Muscle of leg (tissue), 11 donors: ENCODE measurements around the gene EXOC6B. TPM values are rescaled to one million over a fixed set of nuclear protein-coding genes. Genes with fewer than 3 reads are reported as not detected.

ENCODE experiments used
- DNase-seq: peaks from one replicate; pipeline ENCODE4 v3.0.0; 2013
- H3K27ac ChIP-seq: one replicate; pipeline ENCODE4 v1.5.1; 2013; ENCODE audit warnings: mild to moderate bottlenecking, low read length, control low read depth
- H3K27me3 ChIP-seq: one replicate; pipeline ENCODE4 v1.6.1; 2013; ENCODE audit warnings: low read length; ENCODE audit not compliant: control insufficient read depth, insufficient read depth
- H3K36me3 ChIP-seq: one replicate; pipeline ENCODE4 v1.6.1; 2013; ENCODE audit warnings: low read length; ENCODE audit not compliant: control insufficient read depth, insufficient read depth
- H3K4me1 ChIP-seq: one replicate; pipeline ENCODE4 v1.6.1; 2013; ENCODE audit warnings: low read length; ENCODE audit not compliant: control insufficient read depth, insufficient read depth
- H3K4me3 ChIP-seq: one replicate; pipeline ENCODE4 v1.5.1; 2013; ENCODE audit warnings: low read length, control low read depth
- H3K9me3 ChIP-seq: replicated peaks from 2 replicates; pipeline ENCODE4 v1.6.1; 2013; ENCODE audit warnings: low read depth, low read length; ENCODE audit not compliant: control insufficient read depth
- WGBS: methylation state at CpG from one replicate; pipeline ENCODE4 v1.1.5; 2013; ENCODE audit warnings: missing lambda C conversion rate; ENCODE audit not compliant: insufficient coverage; 5-methylcytosine and 5-hydroxymethylcytosine counted together
- polyA plus RNA-seq, 8 donors: library from polyadenylated mRNA; unstranded; fragments of 120-200 nt; gene quantifications; one replicate each; pipeline versions ENCODE4 v1.2.1 to v1.2.3, GENCODE V29; 2013; ENCODE audit warnings: inconsistent platforms in 1 of 8, low replicate concordance in 1 of 8; ENCODE audit not compliant: insufficient read length in 8 of 8, insufficient read depth in 1 of 8
- total RNA-seq: library from RNA; stranded (reverse); fragments of 120-200 nt; gene quantifications from one replicate; pipeline ENCODE4 v1.2.4, GENCODE V29; 2013

EXOC6B gene
- total and polyA plus RNA-seq, 9 donors, result 8.5 to 17.1 (median 10.8) TPM

GRCh38 chr2:72819501-72819900, 6.3 kb downstream of the EXOC6B start:
- DNase-seq, result no peak
- H3K9me3 ChIP-seq, result no peaks in the 10 kb centered on the region
- H3K36me3 ChIP-seq, result no peaks in the 10 kb centered on the region
- peaks cover 2% of the 10 kb centered on the region for H3K4me1 ChIP-seq
- no peak overlapping the region for H3K4me3 ChIP-seq
- no peaks in the 10 kb centered on the region for H3K27me3 ChIP-seq
- H3K27ac ChIP-seq, result no peak overlapping the region

- H3K36me3 ChIP-seq, result no peaks in the 10 kb centered on the region
- 86% methylated on average over 4 of the region's 13 CpGs for WGBS
- no peaks in the 10 kb centered on the region for H3K9me3 ChIP-seq
- H3K27ac ChIP-seq, result no peak overlapping the region
- no peaks in the 10 kb centered on the region for H3K27me3 ChIP-seq
- no peak for DNase-seq
- H3K4me1 ChIP-seq, result no peaks in the 10 kb centered on the region
- H3K4me3 ChIP-seq, result no peak overlapping the region
Observed at GRCh38 chr2:72815655-72816278, 10.1 kb downstream of the EXOC6B start.

DNA sequence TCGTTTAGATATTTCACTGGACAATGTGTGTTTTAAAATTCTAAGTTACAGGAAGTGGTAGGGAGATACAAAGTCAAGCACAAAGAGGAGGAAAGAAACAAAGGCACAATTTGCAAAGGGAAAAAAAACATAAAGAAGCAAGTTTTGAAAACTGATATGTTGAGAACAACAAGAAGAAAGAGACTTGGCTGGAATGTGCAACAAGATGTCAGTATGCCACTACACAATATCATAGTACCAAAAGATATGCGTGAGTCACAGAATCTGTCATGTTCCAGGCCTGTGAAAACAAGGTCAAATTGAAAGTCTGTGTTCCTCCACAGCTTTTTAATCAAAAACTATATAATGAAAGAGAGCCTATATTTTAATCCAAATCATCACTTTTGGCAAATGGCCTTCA, 12.0 kb downstream of the EXOC6B start:
- Histone ChIP-seq H3K27ac (no peak overlapping the region), H3K4me1 (no peaks in the 10 kb centered on the region), H3K27me3 (no peaks in the 10 kb centered on the region), H3K9me3 (peaks cover 6% of the 10 kb centered on the region), H3K4me3 (no peak overlapping the region), H3K36me3 (no peaks in the 10 kb centered on the region)
- WGBS, result 67% methylated on average over 1 of the region's 2 CpGs
- no peak for DNase-seq

GRCh38 chr2:72810165-72810564, 15.7 kb downstream of the EXOC6B start:
- DNase-seq, result no peak
- Histone ChIP-seq H3K4me3 (no peak overlapping the region), H3K27me3 (no peaks in the 10 kb centered on the region), H3K36me3 (no peaks in the 10 kb centered on the region), H3K9me3 (peaks cover 10% of the 10 kb centered on the region), H3K27ac (no peak overlapping the region), H3K4me1 (no peaks in the 10 kb centered on the region)
- WGBS, result no CpG with 5 or more reads among the region's 4 CpGs

DNA sequence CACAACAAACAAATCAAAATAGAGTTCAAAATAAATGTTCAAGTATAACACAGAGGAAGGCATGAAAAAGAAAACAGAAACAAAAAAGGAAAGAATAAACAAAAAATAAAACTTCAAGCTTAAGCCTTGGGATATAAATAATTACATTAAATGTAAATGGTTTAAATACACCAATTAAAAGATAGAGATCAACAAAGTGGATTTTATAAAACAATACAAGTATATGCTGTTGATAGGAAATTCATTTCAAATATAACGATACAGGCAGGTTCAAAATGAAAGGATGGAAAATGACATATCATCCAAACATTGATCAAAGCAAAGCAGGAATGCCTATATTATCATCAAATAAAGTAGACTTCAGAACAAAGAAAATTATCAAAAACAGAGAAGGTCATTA, 16.7 kb downstream of the EXOC6B start:
- Histone ChIP-seq H3K27me3 (no peaks in the 10 kb centered on the region), H3K4me1 (no peaks in the 10 kb centered on the region), H3K4me3 (no peak overlapping the region), H3K27ac (no peak overlapping the region), H3K9me3 (peaks cover 10% of the 10 kb centered on the region), H3K36me3 (no peaks in the 10 kb centered on the region)
- WGBS, result no CpG with 5 or more reads among the region's 1 CpG
- DNase-seq, result no peak

- H3K4me1 ChIP-seq, result no peaks in the 10 kb centered on the region
- H3K9me3 ChIP-seq, result peaks cover 10% of the 10 kb centered on the region
- H3K36me3 ChIP-seq, result no peaks in the 10 kb centered on the region
- no CpG with 5 or more reads among the region's 3 CpGs for WGBS
- no peaks in the 10 kb centered on the region for H3K27me3 ChIP-seq
- H3K27ac ChIP-seq, result no peak overlapping the region
- H3K4me3 ChIP-seq, result no peak overlapping the region
- no peak for DNase-seq
Observed at GRCh38 chr2:72806280-72806945, 19.4 kb downstream of the EXOC6B start.

- H3K9me3 ChIP-seq, result peaks cover 3% of the 10 kb centered on the region
- no peak for DNase-seq
- H3K36me3 ChIP-seq, result no peaks in the 10 kb centered on the region
- H3K4me1 ChIP-seq, result no peaks in the 10 kb centered on the region
- H3K4me3 ChIP-seq, result no peak overlapping the region
- H3K27me3 ChIP-seq, result no peaks in the 10 kb centered on the region
- H3K27ac ChIP-seq, result no peak overlapping the region
Observed at GRCh38 chr2:72803626-72804320, 22.1 kb downstream of the EXOC6B start.

DNA sequence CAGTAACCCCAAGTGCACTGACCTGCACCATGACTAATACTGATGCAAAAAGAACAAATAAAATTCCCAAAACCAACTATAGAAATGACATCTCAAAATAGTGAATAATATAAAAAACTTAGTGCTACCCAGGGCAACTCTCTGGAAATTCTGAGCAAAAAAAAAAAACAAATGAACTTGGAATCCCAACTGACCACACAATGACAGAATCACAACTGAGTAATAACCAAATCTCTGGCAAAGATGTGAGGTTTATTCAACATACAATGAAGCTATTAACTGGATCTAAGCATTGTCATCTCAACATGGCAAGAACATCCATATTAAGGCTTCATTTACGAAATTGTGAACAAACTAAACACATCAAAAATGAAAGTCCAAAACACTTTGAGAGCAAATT, 22.7 kb downstream of the EXOC6B start:
- no peak overlapping the region for H3K4me3 ChIP-seq
- no peaks in the 10 kb centered on the region for H3K9me3 ChIP-seq
- WGBS, result no CpG with 5 or more reads among the region's 1 CpG
- no peak for DNase-seq
- no peaks in the 10 kb centered on the region for H3K4me1 ChIP-seq
- no peak overlapping the region for H3K27ac ChIP-seq
- H3K36me3 ChIP-seq, result no peaks in the 10 kb centered on the region
- no peaks in the 10 kb centered on the region for H3K27me3 ChIP-seq

DNA sequence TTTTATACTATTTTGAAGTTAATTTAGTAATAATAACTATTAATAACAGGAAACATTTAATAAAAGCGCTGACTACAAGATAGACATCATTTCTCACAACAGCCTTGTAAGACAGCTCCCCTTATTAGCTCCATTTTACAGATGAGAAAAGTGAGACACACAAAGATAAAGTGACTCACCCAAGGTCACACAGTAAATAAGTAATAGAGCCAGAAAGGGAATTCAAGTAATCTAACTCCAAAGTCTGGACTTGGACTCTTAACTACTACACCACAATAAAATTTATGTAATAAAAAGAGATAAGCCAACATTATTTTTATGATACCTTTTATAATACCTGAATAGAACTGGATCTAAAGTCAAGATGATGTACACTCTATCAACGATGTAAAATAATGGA, 25.3 kb downstream of the EXOC6B start:
- Histone ChIP-seq H3K4me3 (no peak overlapping the region), H3K27me3 (no peaks in the 10 kb centered on the region), H3K4me1 (no peaks in the 10 kb centered on the region), H3K9me3 (no peaks in the 10 kb centered on the region), H3K27ac (no peak overlapping the region), H3K36me3 (no peaks in the 10 kb centered on the region)
- no peak for DNase-seq
- WGBS, result no CpG with 5 or more reads among the region's 2 CpGs

DNA sequence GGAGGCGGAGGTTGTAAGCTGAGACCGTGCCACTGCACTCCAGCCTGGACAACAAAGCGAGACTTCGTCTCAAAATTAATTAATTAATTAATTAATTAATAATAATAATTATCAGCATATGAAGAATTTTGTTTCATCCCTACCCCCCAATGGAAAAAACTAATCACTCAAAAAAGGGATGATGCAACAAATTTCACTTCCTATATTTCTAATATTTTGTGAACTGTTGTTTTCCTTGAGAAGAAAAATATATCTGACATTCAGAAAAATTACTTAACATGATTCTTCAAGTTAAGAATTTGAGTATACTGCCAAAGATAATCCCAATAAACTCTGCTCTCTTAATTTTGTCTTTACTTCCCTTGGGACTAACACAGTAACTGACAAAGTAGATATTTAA, 28.1 kb downstream of the EXOC6B start:
- no CpG with 5 or more reads among the region's 4 CpGs for WGBS

More for the DNA sequence above, 28.1 kb downstream of the EXOC6B start:
- no peak overlapping the region for H3K4me3 ChIP-seq
- H3K27ac ChIP-seq, result no peak overlapping the region
- H3K36me3 ChIP-seq, result no peaks in the 10 kb centered on the region
- H3K4me1 ChIP-seq, result no peaks in the 10 kb centered on the region
- peak; percentile 26 for DNase-seq
- H3K9me3 ChIP-seq, result no peaks in the 10 kb centered on the region
- no peaks in the 10 kb centered on the region for H3K27me3 ChIP-seq
